Glomerular visceral epithelial cell (primary cell): ENCODE results near the gene PRSS36.
"Not testable (repeated sequence)": the region's sequence is repeated elsewhere in the genome, so short reads cannot be mapped to it uniquely, and the experiment has no call there.

Source experiments
- DNase-seq: peaks from one replicate; pipeline ENCODE4 v3.0.0-alpha.2; 2016; ENCODE audit errors: extremely low spot score

Gene PRSS36

DNA sequence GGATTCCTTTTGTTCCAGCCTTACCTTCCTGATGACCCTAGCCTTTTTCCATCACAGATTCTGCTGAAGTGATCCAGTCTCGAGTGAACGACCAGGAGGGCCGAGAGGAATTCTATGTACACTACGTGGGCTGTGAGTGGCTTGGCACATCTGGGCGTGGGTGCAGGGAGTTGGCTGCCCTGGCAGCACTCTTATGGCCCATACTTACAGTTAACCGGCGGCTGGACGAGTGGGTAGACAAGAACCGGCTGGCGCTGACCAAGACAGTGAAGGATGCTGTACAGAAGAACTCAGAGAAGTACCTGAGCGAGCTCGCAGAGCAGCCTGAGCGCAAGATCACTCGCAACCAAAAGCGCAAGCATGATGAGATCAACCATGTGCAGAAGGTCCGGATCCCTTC, 29.7 kb downstream of the PRSS36 start:
- DNase-seq = no peak

DNA sequence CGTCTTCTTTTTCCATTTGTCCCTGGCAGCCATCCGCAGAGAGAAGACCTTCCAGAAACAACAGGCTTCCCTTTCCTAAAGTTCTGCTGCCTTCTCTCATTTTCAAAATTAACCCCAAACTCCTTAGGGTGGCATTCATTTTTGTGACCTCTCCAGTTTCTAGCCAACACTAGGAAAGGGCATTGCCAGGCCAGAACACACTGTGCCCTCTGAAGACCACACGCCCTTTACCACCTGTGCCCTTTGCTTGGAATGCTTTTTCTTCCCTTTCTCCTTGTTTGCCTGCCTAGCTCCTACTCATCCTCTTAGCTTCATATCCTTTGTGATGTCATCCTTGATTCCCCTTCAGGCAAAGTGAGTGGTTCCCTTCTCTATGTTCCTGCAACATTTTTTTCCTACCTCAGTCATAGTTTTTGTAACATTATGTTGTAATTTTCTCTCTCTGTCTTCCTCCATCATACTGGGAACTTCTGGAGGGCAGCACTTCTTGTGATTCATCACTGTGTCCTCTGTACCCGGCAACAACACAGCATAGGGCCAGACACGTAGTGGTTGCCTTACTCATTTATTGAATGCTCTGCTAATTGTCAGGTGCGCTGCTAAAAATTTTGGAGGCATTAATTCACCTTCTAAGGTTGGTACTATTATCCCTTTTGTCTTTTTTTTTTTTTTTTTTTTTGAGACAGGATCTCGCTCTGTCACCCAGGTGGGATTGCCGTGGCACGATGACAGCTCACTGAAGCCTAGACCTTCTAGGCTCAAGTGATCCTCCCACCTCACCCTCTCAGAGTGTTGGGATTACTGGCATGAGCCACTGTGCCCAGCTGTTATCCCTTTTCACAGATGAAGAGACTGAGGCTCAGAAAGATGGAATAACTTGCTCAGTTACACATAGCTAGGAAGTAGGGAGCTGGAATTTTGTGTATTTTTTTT, 31.4 kb downstream of the PRSS36 start:
- no peak for DNase-seq

DNA sequence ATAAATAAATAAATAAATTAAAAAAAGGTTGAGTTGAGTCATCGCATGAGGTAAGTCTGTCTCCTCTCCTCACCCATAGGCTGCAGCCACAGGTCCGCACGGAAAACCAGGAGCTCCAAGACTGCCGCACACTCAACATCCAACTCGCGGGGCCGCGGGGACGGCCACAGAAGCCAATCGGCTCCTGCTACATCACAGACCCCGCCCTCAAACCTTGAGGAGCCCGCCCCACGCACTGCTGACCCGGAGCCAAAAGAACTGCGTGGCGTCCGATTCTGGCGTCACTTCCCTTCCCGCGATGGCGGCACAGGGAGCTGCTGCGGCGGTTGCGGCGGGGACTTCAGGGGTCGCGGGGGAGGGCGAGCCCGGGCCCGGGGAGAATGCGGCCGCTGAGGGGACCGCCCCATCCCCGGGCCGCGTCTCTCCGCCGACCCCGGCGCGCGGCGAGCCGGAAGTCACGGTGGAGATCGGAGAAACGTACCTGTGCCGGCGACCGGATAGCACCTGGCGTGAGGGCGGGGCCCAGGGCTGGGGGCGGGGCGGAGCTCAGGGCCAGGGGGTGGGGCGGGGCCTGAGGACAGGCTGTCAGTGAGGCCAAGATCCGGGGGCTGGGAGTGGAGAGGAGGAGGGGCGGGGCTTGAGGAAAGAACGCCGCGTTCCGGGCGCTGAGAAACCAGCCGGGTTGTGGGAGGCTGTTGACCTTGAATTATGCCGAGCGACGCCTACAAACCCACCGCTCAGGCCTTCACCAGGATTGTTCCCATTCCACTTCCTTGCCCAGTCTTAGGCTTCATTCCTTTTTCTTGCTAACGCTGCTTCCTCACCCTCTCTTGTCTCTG, 32.3 kb downstream of the PRSS36 start, which contains the start of gene KAT8:
KAT8 (plus strand) TSS at position 281 of the 839 bp plus-strand sequence; CDS start at position 299, 18 bp downstream.
- DNase-seq = peak; percentile 98

DNA sequence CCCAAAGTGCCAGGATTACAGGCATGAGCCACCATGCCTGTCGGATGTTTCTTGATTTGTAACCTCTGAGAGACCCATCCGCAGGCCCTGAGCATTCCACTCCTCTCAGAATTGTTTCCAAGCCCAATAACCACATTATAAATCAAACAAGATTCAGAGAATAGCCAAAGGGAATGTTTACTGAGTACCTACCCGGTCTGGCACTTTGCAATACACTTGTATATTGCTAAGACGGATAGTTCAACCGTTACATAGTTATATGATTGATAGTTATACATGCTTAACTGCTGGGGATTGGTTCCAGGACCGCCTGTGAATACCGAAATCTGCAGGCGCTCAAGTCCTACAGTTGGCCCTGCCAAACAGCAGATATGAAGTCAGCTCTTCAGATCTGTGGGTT, 35.4 kb downstream of the PRSS36 start:
- DNase-seq = no peak

DNA sequence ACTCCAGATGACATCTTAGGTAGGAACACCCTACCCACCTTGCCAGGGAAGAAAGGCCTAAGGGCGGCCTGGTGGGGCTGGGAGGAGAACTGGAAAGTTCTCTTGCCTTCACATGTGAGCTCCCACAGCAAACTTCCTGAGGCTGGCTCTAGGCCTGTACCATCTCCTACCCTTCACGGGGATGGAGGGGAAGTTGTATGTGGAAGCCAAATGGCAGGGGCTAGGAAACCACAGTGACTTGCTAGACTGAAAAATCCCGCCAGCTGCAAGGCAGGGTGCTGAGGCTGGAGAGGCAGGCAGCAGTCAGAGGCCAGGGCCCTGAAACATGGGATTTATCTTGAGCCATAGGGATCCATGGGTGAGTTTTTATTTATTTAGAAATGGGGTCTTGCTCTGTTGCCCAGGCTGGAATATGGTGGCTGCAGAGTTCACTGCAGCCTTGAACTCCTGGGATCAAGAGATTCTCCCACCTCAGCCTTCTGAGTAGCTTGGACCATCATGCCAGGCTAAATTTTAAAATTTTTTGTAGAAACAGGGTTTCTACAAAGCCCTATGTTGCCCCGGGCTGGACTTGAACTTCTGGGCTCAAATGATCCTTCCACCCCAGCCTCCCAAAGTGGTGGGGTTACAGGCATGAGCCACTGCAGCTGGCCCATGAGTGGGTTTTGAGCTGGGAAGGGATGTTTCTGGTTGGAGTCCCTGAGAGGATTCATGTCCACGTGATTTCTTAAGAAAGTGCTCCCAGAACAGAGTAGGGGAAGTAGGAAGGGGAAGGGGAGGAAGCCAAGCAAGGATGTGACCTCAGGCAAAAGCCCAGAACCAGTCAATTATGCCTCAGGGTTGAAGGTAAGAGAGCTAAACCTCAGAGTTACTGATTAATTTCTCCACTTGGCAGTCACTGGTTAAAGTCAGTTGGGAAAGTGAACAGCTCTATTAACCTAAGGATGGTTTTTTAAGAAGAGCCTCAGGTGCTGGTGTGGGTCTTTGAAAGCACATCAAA, 36.4 kb downstream of the PRSS36 start:
- peak; percentile 82 for DNase-seq

DNA sequence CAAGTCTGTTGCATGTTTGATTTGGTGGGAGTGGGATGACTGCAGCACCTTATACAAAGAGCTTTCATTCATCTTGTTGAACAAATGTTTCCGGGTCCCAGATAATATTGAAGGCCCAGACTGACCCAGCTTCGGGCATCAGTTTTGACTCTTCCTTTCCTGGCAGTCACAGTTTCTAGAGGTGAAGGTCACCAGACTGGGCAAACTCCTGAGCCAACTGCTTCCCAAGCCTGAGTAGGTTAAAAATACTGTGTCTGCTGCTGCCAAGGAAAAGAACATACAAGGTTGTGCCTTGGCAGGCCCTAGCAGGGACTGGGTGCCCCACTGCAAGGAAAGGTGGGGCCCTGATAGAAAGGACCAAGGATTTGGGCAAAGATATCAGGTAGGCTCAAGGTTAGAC, 37.2 kb downstream of the PRSS36 start:
- DNase-seq = no peak

DNA sequence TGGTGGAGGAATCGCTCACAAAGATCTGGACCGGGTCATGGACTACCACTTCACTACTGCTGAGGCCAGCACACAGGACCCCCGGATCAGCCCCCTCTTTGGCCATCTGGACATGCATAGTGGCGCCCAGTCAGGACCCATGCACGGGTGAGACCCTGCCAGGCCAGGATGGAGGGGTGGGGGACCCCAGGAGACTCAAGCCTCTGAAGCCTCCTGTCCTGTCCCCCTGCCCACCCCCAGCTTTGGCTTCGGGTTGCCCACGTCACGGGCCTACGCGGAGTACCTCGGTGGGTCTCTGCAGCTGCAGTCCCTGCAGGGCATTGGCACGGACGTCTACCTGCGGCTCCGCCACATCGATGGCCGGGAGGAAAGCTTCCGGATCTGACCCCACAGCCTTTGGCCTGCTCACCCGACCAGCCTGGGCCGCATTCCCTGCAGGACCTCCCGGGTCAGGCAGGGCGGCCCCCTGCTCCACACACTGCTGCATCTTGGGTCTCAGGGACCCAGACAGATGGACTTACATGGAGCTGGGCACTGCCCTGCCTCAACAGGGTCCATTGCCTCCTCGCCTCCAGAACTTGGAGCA, 37.9 kb downstream of the PRSS36 start:
- DNase-seq = no peak

DNA sequence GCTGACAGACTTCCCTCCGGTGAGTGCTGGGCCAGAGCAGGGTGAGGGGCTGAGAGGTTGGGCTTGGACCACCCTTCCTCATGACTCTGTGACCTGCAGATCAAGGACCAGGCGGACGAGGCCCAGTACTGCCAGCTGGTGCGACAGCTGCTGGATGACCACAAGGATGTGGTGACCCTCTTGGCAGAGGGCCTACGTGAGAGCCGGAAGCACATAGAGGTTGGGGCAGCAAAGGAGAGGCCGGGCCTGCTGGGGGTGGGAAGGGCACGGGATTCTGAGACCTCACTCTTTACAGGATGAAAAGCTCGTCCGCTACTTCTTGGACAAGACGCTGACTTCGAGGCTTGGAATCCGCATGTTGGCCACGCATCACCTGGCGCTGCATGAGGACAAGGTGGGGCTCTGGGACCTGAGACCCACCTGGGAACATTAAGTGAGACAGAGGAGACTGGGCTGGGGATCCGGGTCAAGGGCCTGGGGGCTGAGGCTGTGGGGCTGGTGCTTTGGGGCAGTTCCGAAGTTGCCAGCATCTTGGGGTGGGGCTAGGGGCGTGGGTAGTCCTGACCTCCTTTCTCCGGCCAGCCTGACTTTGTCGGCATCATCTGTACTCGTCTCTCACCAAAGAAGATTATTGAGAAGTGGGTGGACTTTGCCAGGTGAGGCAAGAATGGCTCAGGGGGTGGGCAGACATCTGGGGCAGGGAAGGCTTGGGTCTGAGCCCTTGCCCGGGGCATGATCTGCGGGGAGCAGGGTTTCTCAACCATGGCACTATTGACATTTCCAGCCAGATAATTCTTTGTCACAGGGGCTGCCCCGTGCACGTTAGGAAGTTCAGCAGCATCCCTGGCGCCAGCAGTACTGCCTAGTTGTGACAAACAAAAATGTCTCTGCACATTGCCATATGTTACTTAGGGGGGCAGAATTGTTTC, 39.5 kb downstream of the PRSS36 start:
- DNase-seq = no peak

DNA sequence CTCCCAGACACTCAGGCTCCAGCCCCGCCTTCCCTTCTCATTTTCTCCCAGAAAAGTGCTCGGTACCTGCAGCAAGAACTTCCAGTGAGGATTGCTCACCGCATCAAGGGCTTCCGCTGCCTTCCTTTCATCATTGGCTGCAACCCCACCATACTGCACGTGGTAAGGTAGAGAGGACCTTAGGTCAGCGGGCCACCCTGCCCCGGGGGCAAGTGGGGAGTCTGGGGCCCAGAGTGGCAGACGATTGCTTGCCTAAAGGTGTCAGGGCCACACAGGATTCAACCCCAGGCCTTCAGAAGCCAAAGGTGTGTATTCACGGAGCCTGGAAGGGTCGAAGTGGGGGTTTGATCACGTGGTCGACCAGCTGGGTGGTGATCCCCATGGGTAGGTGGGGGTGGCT, 40.2 kb downstream of the PRSS36 start:
- DNase-seq = no peak

DNA sequence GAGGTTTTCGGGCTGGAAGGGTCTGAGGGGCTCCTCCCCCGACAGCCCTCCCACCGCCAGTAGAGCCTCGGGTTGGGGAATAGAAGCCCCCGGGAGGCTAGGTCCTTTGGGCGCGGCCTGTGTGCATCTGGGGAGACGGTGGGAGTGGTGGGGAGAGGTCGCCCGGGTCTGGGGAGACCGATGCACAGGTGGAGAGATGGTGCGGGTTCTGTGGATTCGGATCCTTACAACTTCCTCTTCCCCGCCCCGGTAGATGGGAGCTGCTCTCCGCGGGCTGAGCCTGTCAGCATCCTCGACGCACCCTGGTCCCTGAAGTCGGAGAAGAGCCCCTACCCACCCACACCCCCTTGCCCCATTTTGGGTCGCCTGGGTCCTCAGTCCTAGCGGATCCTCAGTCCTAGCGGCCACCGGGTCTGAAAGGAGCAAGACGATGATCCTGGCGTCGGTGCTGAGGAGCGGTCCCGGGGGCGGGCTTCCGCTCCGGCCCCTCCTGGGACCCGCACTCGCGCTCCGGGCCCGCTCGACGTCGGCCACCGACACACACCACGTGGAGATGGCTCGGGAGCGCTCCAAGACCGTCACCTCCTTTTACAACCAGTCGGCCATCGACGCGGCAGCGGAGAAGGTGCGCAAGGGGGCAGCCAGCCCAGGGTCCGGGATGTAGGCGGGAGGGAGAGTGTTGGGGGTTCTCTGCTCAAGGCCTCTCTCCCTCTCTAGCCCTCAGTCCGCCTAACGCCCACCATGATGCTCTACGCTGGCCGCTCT, 40.9 kb downstream of the PRSS36 start:
- DNase-seq = no peak

DNA sequence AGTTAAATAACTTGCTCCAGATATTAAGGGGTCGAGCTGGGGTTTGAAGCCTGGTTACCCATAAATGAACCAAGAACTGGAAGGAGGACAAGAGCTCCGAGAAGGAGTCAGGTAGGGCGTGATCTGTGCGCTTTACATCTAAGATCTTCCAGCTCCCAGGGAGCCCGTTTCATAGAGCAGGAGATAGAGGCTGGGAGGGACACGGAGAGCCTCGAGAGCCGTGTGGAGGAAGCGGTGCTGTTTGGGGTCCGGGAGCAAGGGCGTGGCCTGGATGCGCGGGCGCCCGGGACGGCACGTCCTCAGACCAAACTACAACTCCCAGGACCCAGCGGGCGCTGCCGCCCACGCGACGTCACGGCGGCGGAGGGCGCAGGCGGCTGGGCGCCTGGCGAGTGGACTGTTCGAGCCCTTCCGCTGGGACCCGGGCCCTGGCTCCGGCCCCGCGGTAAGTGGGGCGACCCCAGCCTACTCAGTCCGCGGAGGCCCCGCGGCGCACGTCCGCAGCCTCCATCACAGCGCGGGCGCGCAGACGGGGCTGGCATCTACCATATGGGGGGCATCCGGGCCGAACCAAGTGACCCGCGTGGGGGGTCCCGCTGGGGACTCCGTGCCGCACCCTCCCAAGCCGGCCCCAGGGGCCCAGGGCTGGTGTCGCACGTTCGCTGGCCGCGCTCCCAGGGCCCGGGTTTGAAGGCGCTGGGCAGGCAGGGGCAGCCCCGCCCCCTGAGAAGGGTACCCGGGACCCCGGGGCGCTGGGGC, 41.7 kb downstream of the PRSS36 start, which contains the start of gene BCKDK:
BCKDK (plus strand) TSS at position 352 of the 759 bp plus-strand sequence. CDS start 838 bp downstream, outside the sequence.
- peak; percentile 68 for DNase-seq

DNA sequence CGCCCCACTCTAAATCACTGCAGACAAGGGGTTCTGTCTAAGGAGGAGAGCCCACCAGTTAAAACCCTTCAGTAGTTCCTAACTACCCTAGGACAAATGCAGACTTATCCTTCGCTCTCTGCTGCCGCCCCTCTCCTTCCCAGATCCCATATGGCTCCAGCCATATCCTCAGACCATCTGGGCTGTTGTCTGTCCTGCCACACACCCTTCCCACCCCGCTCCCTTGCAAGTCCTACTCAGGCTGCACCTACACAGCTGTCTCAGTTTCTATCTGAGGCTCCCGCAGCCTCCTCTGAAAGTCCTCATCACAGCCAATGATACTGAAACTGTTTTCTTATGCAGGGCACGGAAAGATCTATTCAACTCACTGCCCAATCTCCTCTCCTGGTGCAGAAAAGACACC, 42.4 kb downstream of the PRSS36 start:
- no peak for DNase-seq

DNA sequence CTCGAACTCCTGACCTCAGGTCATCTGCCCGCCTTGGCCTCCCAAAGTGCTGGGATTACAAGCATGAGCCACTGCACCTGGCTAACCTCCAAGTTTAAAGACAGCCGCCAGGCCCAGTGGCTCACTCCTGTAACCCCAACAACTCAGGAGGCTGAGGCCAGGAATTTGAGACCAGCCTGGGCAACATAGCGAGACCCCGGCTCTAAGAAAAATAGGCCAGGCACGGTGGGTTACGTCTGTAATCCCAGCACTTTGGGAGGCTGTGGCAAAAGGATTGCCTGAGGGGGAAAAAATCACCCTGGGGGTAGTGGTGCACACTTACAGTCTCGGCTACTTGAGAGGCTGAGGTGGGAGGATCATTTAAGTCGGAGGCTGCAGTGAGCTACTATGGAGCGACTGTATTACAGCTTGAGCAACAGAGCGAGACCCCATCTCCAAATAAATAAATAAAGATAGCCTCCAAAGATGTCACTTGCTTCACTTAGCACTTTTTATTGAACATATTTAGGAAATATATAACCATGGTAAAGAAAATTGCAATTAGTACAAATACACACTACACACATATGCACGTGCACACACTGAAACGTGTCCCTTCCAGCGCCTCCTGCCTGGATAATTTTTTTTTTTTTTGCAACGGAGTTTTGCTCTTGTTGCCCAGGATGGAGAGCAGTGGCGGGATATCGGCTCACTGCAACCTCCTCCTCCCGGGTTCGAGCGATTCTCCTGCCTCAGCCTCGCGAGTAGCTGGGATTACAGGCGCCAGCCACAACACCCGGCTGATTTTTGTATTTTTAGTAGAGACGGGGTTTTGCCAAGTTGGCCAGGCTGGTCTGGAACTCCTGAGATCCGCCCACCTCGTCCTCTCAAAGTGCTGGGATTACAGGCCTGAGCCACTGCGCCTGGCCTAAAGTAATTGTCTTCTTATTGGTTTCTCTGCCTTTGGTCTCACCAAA, 43.1 kb downstream of the PRSS36 start:
- no peak for DNase-seq

DNA sequence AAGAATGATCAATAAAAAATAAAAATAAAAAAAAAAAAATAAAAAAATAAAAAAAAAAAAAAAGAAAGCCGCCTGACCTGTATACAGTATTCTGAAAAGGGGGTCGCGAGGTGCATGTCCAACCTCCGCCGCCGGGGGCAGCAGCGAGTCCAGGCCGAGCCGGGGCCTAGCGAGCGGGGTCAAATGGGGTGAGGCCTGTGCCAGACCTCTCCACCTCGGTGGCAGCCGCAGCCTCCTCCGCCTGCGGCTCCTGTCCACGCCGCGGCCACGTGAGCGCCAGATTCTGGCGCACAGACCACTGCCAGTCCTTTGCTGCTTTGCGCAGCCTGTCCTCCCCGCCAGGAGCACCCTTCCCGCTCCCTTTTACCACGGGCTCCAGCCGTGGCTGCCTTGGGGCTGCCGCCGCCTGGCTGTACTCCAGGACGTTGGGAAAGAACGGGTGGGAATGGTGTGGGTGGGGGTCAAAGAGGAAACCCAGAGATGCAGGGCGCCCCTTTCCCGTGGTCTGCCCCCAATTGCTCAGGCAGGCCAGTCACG, 44.1 kb downstream of the PRSS36 start:
- DNase-seq = peak; percentile 64

DNA sequence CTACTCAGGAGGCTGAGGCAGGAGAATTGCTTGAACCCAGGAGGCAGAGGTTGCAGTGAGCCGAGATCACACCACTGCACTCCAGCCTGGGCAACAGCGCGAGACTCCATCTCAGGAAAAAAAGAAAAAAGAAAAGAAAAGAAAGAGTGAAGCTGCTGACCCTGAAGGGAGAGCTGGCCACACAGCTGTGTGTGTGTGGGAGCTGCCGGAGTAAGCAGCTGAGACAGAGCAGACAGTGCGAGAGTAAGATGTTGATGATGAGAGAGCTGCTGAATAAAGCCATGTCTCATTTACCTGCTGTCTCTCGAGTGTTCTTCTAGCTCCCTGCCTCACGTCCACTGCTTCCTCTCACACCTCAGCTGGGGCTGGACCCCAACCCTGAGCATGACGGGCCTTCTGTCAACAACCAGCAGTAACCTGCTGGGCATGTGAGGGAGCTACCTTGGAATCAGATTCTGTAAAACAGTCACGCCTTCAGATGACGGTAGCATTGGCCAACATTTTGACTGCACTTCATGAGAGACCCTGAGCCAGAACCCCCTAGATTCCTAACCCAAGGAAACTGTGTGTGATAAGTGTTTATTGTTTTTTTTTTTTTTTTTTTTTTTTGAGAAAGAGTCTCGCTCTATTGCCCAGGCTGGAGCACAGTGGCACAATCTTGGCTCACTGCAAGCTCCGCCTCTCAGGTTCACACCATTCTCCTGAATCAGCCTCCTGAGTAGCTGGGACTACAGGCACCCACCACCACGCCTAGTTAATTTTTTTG, 48.8 kb downstream of the PRSS36 start:
- DNase-seq = not testable (repeated sequence)
